Measurements from ENCODE around the gene OSGEP.

DNA sequence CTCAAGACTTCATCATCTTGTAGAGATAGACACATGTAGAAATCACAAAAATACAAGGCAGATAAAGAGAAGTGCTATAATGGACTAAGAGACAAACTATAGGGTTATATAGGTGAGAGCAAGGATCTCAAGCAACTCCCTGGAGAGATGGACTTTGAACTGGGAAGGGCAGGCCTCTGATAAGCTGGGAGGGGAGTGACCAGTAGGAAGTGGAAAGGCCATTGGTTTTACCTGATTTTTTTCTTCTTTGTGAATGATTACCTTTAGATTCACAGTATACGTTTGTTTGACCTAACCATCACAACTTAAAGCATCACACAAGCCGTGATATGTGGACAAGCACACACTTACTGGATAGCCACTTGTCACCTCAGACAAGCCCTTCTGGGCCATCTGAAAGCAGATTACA, 36.1 kb downstream of the OSGEP start:
- no peak for TF ChIP-seq EZH2 (IDR thresholded peaks at IDR 0.05; ENCODE audit: low read length, unreplicated experiment)
- TF ChIP-seq, protein P1, sequence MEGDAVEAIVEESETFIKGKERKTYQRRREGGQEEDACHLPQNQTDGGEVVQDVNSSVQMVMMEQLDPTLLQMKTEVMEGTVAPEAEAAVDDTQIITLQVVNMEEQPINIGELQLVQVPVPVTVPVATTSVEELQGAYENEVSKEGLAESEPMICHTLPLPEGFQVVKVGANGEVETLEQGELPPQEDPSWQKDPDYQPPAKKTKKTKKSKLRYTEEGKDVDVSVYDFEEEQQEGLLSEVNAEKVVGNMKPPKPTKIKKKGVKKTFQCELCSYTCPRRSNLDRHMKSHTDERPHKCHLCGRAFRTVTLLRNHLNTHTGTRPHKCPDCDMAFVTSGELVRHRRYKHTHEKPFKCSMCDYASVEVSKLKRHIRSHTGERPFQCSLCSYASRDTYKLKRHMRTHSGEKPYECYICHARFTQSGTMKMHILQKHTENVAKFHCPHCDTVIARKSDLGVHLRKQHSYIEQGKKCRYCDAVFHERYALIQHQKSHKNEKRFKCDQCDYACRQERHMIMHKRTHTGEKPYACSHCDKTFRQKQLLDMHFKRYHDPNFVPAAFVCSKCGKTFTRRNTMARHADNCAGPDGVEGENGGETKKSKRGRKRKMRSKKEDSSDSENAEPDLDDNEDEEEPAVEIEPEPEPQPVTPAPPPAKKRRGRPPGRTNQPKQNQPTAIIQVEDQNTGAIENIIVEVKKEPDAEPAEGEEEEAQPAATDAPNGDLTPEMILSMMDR (conservative IDR thresholded peaks at IDR 0.05; ENCODE audit: low read depth, low read length) = no peak
